HepG2 (cell line): ENCODE results near the gene ENG. TPM values are rescaled to one million over a fixed set of nuclear protein-coding genes. Genes with fewer than 3 reads are reported as not detected.

Experiments used
- ZBTB21 ChIP-seq: sonication (generic); formaldehyde crosslinking; IDR thresholded peaks from 2 replicates; pipeline ENCODE4 v1.4.0; 2020; ENCODE audit warnings: missing genetic modification reagents
- ZKSCAN8 ChIP-seq: IDR thresholded peaks from 2 replicates; pipeline ENCODE4 v1.6.1; 2016; ENCODE audit warnings: borderline replicate concordance, missing genetic modification reagents, missing compliant biosample characterization
- polyA plus RNA-seq, 8 experiments: library from polyadenylated mRNA; depleted of rRNA in 3 of 8; stranded (reverse) in 7 of 8; unstranded in 1 of 8; fragments of >200 nt; fragmentation: Illumina TruSeq in 4 of 8; extraction: Trizol in 4 of 8; gene quantifications; 2 replicates each; pipeline versions ENCODE4 v1.2.1 to v1.2.3, GENCODE V29; 2011 to 2016; ENCODE audit warnings: low read depth in 4 of 8, missing spikeins in 1 of 8, mixed read lengths in 1 of 8; ENCODE audit not compliant: insufficient read depth in 1 of 8
- total RNA-seq, 5 experiments: library from RNA; depleted of rRNA; stranded (reverse); fragments of >200 nt; fragmentation: Illumina TruSeq; extraction: Trizol; gene quantifications; 2 replicates each; pipeline ENCODE4 v1.2.3, GENCODE V29; 2016; ENCODE audit warnings: low read depth in 1 of 5
- TF ChIP-seq, protein P1 (sequence below): sonication (generic); formaldehyde crosslinking; IDR thresholded peaks from one replicate; pipeline ENCODE4 v1.5.1; 2020; ENCODE audit warnings: mild to moderate bottlenecking, missing genetic modification reagents; ENCODE audit errors: not compliant biosample characterization
- TF ChIP-seq, protein P2 (sequence below): sonication (generic); formaldehyde crosslinking; IDR thresholded peaks from 2 replicates; pipeline ENCODE4 v1.4.0; 2020; ENCODE audit warnings: missing genetic modification reagents
- TF ChIP-seq, protein P3 (sequence below): sonication (generic); formaldehyde crosslinking; IDR thresholded peaks from 2 replicates; pipeline ENCODE4 v1.5.1; 2020; ENCODE audit warnings: mild to moderate bottlenecking, missing genetic modification reagents, borderline replicate concordance
- TF ChIP-seq, protein P4 (sequence below), 2 experiments: sonication (generic) in 1 of 2; formaldehyde crosslinking in 1 of 2; IDR thresholded peaks; 2 replicates each; pipeline versions ENCODE4 v1.6.1 to v1.9.0; 2014 to 2022; ENCODE audit warnings: antibody characterized with exemption in 1 of 2, borderline replicate concordance in 1 of 2, inconsistent platforms in 1 of 2, low read depth in 1 of 2, missing genetic modification reagents in 1 of 2

ENG gene
- total and polyA plus RNA-seq, 2 of the 13 experiments (the other 11 are each of a cell fraction or from before 2014, with no cell fraction given) = 0.02 to 1.1 TPM

DNA sequence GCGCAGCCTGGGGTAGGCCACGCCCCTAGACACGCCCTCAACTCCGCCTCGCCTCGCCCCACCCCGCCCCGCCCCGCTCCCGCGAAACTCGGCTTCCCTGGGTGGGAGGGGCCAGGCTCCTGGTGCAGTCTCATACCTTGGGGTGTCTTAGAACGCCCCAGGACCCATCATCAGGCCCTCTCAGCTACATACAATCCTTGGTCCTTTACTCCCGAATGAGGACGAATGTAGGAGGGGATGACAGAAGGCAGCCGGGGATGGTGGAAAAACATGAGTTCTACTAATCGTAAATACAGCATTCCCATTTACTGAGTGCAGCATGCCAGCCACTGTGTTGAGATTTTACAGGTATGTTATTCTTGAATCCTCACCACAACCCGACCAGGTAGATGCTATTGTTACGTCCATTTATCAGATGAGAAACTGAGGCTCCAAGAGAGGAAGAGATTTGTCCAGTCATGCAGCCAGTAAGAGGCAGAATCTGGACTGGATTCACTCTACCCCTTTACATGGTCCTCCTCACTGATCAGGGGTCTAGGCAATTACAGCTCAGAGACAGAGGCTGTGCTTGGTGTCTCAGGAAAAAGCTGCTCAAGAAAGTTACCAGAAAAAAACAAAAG, 82.8 kb downstream of the ENG start (continued):
- TF ChIP-seq, protein P1, sequence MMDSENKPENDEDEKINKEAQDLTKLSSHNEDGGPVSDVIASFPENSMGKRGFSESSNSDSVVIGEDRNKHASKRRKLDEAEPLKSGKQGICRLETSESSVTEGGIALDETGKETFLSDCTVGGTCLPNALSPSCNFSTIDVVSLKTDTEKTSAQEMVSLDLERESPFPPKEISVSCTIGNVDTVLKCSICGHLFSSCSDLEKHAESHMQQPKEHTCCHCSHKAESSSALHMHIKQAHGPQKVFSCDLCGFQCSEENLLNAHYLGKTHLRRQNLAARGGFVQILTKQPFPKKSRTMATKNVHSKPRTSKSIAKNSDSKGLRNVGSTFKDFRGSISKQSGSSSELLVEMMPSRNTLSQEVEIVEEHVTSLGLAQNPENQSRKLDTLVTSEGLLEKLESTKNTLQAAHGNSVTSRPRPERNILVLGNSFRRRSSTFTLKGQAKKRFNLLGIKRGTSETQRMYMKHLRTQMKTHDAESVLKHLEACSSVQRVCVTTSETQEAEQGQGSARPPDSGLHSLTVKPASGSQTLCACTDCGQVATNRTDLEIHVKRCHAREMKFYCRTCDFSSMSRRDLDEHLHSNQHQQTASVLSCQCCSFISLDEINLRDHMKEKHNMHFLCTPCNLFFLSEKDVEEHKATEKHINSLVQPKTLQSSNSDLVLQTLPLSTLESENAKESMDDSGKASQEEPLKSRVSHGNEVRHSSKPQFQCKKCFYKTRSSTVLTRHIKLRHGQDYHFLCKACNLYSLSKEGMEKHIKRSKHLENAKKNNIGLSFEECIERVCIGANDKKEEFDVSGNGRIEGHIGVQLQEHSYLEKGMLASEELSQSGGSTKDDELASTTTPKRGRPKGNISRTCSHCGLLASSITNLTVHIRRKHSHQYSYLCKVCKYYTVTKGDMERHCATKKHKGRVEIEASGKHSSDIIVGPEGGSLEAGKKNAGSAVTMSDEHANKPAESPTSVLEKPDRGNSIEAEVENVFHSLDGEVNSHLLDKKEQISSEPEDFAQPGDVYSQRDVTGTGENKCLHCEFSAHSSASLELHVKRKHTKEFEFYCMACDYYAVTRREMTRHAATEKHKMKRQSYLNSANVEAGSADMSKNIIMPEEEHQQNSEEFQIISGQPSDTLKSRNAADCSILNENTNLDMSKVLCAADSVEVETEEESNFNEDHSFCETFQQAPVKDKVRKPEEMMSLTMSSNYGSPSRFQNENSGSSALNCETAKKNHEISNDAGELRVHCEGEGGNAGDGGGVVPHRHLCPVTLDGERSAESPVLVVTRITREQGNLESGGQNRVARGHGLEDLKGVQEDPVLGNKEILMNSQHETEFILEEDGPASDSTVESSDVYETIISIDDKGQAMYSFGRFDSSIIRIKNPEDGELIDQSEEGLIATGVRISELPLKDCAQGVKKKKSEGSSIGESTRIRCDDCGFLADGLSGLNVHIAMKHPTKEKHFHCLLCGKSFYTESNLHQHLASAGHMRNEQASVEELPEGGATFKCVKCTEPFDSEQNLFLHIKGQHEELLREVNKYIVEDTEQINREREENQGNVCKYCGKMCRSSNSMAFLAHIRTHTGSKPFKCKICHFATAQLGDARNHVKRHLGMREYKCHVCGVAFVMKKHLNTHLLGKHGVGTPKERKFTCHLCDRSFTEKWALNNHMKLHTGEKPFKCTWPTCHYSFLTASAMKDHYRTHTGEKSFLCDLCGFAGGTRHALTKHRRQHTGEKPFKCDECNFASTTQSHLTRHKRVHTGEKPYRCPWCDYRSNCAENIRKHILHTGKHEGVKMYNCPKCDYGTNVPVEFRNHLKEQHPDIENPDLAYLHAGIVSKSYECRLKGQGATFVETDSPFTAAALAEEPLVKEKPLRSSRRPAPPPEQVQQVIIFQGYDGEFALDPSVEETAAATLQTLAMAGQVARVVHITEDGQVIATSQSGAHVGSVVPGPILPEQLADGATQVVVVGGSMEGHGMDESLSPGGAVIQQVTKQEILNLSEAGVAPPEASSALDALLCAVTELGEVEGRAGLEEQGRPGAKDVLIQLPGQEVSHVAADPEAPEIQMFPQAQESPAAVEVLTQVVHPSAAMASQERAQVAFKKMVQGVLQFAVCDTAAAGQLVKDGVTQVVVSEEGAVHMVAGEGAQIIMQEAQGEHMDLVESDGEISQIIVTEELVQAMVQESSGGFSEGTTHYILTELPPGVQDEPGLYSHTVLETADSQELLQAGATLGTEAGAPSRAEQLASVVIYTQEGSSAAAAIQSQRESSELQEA (CRISPR knock-in tag) = no peak
- TF ChIP-seq ZBTB21 (CRISPR knock-in tag) (no peak), ZKSCAN8 (CRISPR knock-in tag) (no peak)
- TF ChIP-seq, protein P2, sequence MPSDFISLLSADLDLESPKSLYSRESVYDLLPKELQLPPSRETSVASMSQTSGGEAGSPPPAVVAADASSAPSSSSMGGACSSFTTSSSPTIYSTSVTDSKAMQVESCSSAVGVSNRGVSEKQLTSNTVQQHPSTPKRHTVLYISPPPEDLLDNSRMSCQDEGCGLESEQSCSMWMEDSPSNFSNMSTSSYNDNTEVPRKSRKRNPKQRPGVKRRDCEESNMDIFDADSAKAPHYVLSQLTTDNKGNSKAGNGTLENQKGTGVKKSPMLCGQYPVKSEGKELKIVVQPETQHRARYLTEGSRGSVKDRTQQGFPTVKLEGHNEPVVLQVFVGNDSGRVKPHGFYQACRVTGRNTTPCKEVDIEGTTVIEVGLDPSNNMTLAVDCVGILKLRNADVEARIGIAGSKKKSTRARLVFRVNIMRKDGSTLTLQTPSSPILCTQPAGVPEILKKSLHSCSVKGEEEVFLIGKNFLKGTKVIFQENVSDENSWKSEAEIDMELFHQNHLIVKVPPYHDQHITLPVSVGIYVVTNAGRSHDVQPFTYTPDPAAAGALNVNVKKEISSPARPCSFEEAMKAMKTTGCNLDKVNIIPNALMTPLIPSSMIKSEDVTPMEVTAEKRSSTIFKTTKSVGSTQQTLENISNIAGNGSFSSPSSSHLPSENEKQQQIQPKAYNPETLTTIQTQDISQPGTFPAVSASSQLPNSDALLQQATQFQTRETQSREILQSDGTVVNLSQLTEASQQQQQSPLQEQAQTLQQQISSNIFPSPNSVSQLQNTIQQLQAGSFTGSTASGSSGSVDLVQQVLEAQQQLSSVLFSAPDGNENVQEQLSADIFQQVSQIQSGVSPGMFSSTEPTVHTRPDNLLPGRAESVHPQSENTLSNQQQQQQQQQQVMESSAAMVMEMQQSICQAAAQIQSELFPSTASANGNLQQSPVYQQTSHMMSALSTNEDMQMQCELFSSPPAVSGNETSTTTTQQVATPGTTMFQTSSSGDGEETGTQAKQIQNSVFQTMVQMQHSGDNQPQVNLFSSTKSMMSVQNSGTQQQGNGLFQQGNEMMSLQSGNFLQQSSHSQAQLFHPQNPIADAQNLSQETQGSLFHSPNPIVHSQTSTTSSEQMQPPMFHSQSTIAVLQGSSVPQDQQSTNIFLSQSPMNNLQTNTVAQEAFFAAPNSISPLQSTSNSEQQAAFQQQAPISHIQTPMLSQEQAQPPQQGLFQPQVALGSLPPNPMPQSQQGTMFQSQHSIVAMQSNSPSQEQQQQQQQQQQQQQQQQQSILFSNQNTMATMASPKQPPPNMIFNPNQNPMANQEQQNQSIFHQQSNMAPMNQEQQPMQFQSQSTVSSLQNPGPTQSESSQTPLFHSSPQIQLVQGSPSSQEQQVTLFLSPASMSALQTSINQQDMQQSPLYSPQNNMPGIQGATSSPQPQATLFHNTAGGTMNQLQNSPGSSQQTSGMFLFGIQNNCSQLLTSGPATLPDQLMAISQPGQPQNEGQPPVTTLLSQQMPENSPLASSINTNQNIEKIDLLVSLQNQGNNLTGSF (CRISPR knock-in tag) = no peak
- TF ChIP-seq, protein P3, sequence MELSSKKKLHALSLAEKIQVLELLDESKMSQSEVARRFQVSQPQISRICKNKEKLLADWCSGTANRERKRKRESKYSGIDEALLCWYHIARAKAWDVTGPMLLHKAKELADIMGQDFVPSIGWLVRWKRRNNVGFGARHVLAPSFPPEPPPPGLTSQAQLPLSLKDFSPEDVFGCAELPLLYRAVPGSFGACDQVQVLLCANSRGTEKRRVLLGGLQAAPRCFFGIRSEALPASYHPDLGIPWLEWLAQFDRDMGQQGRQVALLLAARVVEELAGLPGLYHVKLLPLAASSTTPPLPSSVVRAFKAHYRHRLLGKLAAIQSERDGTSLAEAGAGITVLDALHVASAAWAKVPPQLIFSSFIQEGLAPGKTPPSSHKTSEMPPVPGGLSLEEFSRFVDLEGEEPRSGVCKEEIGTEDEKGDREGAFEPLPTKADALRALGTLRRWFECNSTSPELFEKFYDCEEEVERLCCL (CRISPR knock-in tag) = no peak
- TF ChIP-seq, protein P4, sequence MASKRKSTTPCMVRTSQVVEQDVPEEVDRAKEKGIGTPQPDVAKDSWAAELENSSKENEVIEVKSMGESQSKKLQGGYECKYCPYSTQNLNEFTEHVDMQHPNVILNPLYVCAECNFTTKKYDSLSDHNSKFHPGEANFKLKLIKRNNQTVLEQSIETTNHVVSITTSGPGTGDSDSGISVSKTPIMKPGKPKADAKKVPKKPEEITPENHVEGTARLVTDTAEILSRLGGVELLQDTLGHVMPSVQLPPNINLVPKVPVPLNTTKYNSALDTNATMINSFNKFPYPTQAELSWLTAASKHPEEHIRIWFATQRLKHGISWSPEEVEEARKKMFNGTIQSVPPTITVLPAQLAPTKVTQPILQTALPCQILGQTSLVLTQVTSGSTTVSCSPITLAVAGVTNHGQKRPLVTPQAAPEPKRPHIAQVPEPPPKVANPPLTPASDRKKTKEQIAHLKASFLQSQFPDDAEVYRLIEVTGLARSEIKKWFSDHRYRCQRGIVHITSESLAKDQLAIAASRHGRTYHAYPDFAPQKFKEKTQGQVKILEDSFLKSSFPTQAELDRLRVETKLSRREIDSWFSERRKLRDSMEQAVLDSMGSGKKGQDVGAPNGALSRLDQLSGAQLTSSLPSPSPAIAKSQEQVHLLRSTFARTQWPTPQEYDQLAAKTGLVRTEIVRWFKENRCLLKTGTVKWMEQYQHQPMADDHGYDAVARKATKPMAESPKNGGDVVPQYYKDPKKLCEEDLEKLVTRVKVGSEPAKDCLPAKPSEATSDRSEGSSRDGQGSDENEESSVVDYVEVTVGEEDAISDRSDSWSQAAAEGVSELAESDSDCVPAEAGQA (IDR thresholded peaks at IDR 0.05; ENCODE audit: low read depth) = no peak
- TF ChIP-seq, protein P4 (CRISPR knock-in tag; IDR thresholded peaks at IDR 0.05; ENCODE audit: borderline replicate concordance) = no peak
